Measurements from ENCODE around the gene STX1A. TPM values are rescaled to one million over a fixed set of nuclear protein-coding genes. Genes with fewer than 3 reads are reported as not detected.
A peak's percentile ranks its signal among the peaks of the same experiment; 100 is the strongest.
"Not testable (repeated sequence)": the region's sequence is repeated elsewhere in the genome, so short reads cannot be mapped to it uniquely, and the experiment has no call there.

Gene STX1A
- total RNA-seq, 1 donor from 2014 or later: 12.4 TPM

- DNase-seq (ENCODE audit: low read depth): no peak
- peaks cover 6% of the 10 kb centered on the region for H3K36me3 ChIP-seq (ENCODE audit: control insufficient read depth, insufficient read depth, low read length)
- TF ChIP-seq, protein P1, sequence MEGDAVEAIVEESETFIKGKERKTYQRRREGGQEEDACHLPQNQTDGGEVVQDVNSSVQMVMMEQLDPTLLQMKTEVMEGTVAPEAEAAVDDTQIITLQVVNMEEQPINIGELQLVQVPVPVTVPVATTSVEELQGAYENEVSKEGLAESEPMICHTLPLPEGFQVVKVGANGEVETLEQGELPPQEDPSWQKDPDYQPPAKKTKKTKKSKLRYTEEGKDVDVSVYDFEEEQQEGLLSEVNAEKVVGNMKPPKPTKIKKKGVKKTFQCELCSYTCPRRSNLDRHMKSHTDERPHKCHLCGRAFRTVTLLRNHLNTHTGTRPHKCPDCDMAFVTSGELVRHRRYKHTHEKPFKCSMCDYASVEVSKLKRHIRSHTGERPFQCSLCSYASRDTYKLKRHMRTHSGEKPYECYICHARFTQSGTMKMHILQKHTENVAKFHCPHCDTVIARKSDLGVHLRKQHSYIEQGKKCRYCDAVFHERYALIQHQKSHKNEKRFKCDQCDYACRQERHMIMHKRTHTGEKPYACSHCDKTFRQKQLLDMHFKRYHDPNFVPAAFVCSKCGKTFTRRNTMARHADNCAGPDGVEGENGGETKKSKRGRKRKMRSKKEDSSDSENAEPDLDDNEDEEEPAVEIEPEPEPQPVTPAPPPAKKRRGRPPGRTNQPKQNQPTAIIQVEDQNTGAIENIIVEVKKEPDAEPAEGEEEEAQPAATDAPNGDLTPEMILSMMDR (IDR thresholded peaks at IDR 0.05; ENCODE audit: insufficient read depth, low read length, severe bottlenecking): no peak
- H3K4me3 ChIP-seq (ENCODE audit: low read depth, low read length): no peak overlapping the region
- FAIRE-seq: no peak
- H3K27me3 ChIP-seq (ENCODE audit: control insufficient read depth, insufficient read depth, low read length): no peaks in the 10 kb centered on the region
These were observed 3.1 kb downstream of the STX1A start for GRCh38 chr7:73716318-73716890.

DNA sequence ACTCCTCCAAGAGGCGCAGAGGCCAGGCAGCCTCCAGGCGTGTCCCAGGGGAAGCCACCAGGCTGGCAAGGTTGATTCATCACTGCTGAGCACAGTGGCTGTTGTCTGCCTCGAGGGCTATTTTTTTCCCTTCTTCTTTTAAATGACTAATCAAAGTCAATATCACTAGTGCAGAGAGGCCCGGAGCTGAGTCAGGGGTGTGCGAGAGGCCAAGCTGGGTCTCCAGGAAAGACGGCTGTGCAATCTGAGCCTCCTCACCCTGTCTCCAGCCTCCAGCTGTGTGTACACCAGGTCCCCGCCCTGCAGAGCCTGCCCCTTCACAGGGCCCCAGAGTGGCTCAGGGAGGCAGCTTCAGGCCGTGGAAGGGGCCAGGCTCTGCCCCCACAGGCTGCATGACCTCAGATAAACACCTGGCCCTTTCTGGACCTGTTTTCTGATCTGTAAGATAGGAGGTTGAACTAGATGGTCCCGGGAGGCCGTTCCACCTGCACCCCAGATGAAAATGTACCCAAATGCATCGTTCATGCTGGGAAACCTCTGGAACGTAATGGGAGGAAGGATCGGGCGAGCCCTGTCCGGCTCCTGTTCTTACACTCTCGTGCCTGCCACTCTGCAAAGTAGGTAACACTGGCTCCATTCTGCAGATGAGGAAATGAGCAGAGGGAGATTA is 3.7 kb downstream of the STX1A start:
- TF ChIP-seq, protein P1 (IDR thresholded peaks at IDR 0.05; ENCODE audit: insufficient read depth, low read length, severe bottlenecking): no peak
- Histone ChIP-seq H3K27me3 (ENCODE audit: control insufficient read depth, insufficient read depth, low read length) (no peaks in the 10 kb centered on the region), H3K4me3 (ENCODE audit: low read depth, low read length) (no peak overlapping the region), H3K36me3 (ENCODE audit: control insufficient read depth, insufficient read depth, low read length) (peaks cover 6% of the 10 kb centered on the region)
- FAIRE-seq (no peak), DNase-seq (ENCODE audit: low read depth) (peak; percentile 98)

- FAIRE-seq; H3K36me3 ChIP-seq (ENCODE audit: control insufficient read depth, insufficient read depth, low read length); H3K4me3 ChIP-seq (ENCODE audit: low read depth, low read length); DNase-seq (ENCODE audit: low read depth); H3K27me3 ChIP-seq (ENCODE audit: control insufficient read depth, insufficient read depth, low read length): not testable (repeated sequence)
These were observed 6.2 kb downstream of the STX1A start for GRCh38 chr7:73713319-73713718.

DNA sequence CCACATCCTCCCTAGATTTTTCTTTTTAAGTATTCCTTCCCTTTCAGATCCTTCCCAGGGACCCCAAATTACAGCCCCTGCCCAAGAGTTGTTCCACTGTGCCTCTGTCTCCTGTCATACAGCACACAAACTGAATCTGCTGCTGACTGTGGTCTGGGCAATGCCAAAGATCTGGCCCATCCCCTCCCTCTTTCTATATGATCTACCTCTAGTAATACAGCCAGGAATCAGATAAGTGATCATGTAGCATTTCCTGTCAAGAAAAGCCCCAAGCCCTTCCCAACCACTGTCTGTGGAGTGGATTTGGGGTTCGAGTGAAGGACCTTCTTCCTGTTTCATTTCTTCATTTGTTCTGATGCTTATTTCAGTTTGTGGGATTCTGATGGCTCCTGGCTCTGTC is 6.7 kb downstream of the STX1A start:
- no peaks in the 10 kb centered on the region for H3K27me3 ChIP-seq (ENCODE audit: control insufficient read depth, insufficient read depth, low read length)
- H3K4me3 ChIP-seq (ENCODE audit: low read depth, low read length): no peak overlapping the region
- no peak for DNase-seq (ENCODE audit: low read depth)
- no peak for FAIRE-seq
- TF ChIP-seq, protein P1 (IDR thresholded peaks at IDR 0.05; ENCODE audit: insufficient read depth, low read length, severe bottlenecking): no peak
- peaks cover 8% of the 10 kb centered on the region for H3K36me3 ChIP-seq (ENCODE audit: control insufficient read depth, insufficient read depth, low read length)

DNA sequence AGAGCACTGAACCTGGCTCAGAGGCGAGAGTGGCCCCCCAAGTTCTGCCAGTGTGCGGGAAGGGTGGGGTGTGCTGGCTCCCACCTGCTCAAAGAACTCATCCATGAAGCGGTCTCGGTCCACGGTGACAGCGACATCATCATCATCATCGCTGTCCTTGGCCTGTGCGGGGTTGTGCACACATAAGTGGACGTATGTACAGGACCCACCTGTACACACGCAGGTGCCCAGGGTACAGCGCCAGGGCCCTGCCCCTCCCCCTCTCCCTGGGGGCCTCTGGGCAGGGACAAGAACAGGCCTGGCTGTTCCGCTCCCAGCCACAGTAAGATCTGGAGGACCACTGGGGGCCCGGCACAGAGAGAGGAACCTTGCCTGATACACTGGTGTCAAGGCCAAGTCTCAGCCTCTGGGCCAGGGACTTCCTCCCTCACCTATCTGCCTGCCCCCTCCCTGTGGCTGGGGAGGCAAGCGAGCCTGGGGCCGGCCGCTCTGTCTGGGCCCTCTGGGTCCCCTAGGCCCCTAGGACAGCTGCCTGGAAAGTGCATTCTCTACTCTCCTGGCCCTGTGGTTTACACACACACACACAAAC is 10.4 kb downstream of the STX1A start:
- peaks cover 7% of the 10 kb centered on the region for H3K36me3 ChIP-seq (ENCODE audit: control insufficient read depth, insufficient read depth, low read length)
- DNase-seq (ENCODE audit: low read depth) (no peak), FAIRE-seq (no peak)
- H3K4me3 ChIP-seq (ENCODE audit: low read depth, low read length): no peak overlapping the region
- H3K27me3 ChIP-seq (ENCODE audit: control insufficient read depth, insufficient read depth, low read length): no peaks in the 10 kb centered on the region
- TF ChIP-seq, protein P1 (IDR thresholded peaks at IDR 0.05; ENCODE audit: insufficient read depth, low read length, severe bottlenecking): no peak

GRCh38 chr7:73707045-73707631 is 12.3 kb downstream of the STX1A start:
- TF ChIP-seq, protein P1 (IDR thresholded peaks at IDR 0.05; ENCODE audit: insufficient read depth, low read length, severe bottlenecking): no peak
- no peak for FAIRE-seq
- DNase-seq (ENCODE audit: low read depth): peak; percentile 52
- Histone ChIP-seq H3K36me3 (ENCODE audit: control insufficient read depth, insufficient read depth, low read length) (peaks cover 10% of the 10 kb centered on the region), H3K27me3 (ENCODE audit: control insufficient read depth, insufficient read depth, low read length) (no peaks in the 10 kb centered on the region), H3K4me3 (ENCODE audit: low read depth, low read length) (no peak overlapping the region)

All from bronchial epithelial cell (primary cell).